IMR-90 (cell line): ENCODE data around the gene JAKMIP1. TPM values are rescaled to one million over a fixed set of nuclear protein-coding genes. Genes with fewer than 3 reads are reported as not detected.

Source experiments
- ATAC-seq: fragments of 200-7000 bp; cut with Tn5 transposase; 2 replicates; pipeline ENCODE4 v1.9.1; 2020; ENCODE audit warnings: low read depth, mild to moderate bottlenecking, moderate library complexity
- BruUV-seq: library from RNA; stranded (reverse); fragments of 400-500 nt; replicated peaks from 2 replicates; lab custom pipeline; 2021; lab: Mats Ljungman, UMichigan
- CTCF ChIA-PET: fragments of 300-600 bp; formaldehyde crosslinking; extraction: SDS; loops from one replicate; lab custom pipeline; 2021; ENCODE audit warnings: antibody characterized with exemption; lab: Yijun Ruan, JAX
- POLR2A ChIA-PET: fragments of 300-600 bp; sonication (Branson Sonifier 250); formaldehyde crosslinking; loops from one replicate; lab custom pipeline; 2022; ENCODE audit warnings: antibody characterized with exemption; ENCODE audit not compliant: unreplicated experiment; lab: Charles Lee
- DNase-seq: peaks from one replicate; pipeline ENCODE4 v3.0.0; 2013
- H2AFZ ChIP-seq: replicated peaks from 2 replicates; pipeline ENCODE3; 2013; ENCODE audit warnings: low read length, mild to moderate bottlenecking; ENCODE audit not compliant: poor library complexity
- H2AK5ac ChIP-seq: 2 replicates; pipeline ENCODE4 v1.6.1; 2013; ENCODE audit warnings: low read depth, low read length, inconsistent platforms
- H2AK9ac ChIP-seq: replicated peaks from 2 replicates; pipeline ENCODE3; 2013; ENCODE audit warnings: mild to moderate bottlenecking, low read depth, low read length, moderate library complexity; ENCODE audit not compliant: poor library complexity
- H2BK120ac ChIP-seq: 2 replicates; pipeline ENCODE4 v1.6.1; 2013; ENCODE audit warnings: low read depth, low read length, inconsistent platforms
- H2BK15ac ChIP-seq: 3 replicates; pipeline ENCODE4 v1.6.1; 2013; ENCODE audit warnings: low read depth, low read length, inconsistent platforms
- H2BK20ac ChIP-seq: 2 replicates; pipeline ENCODE4 v1.6.1; 2013; ENCODE audit warnings: low read depth, mild to moderate bottlenecking, inconsistent platforms, low read length, moderate library complexity
- H2BK5ac ChIP-seq: 2 replicates; pipeline ENCODE4 v1.6.1; 2013; ENCODE audit warnings: mild to moderate bottlenecking, low read depth, low read length, inconsistent platforms; ENCODE audit not compliant: poor library complexity, severe bottlenecking
- H3K14ac ChIP-seq: replicated peaks from 2 replicates; pipeline ENCODE4 v1.6.1; 2013; ENCODE audit warnings: low read depth, low read length, inconsistent platforms
- H3K18ac ChIP-seq: 2 replicates; pipeline ENCODE4 v1.6.1; 2013; ENCODE audit warnings: low read depth, low read length, control low read depth
- H3K23ac ChIP-seq: 2 replicates; pipeline ENCODE4 v1.6.1; 2013; ENCODE audit warnings: low read depth, low read length, inconsistent platforms
- H3K27ac ChIP-seq: 2 replicates; pipeline ENCODE4 v1.5.1; 2013; ENCODE audit warnings: mild to moderate bottlenecking, control low read depth, low read length; ENCODE audit not compliant: insufficient read depth
- H3K27me3 ChIP-seq: 2 replicates; pipeline ENCODE4 v1.6.1; 2013; ENCODE audit warnings: low read length; ENCODE audit not compliant: control insufficient read depth, insufficient read depth
- H3K36me3 ChIP-seq: 2 replicates; pipeline ENCODE4 v1.6.1; 2013; ENCODE audit warnings: low read length, mixed read lengths; ENCODE audit not compliant: control insufficient read depth, insufficient read depth
- H3K4ac ChIP-seq: 2 replicates; pipeline ENCODE4 v1.6.1; 2013; ENCODE audit warnings: low read depth, low read length, inconsistent platforms
- H3K4me1 ChIP-seq: 2 replicates; pipeline ENCODE4 v1.6.1; 2013; ENCODE audit warnings: low read length, mixed read lengths; ENCODE audit not compliant: control insufficient read depth, insufficient read depth
- H3K4me2 ChIP-seq: 2 replicates; pipeline ENCODE4 v1.6.1; 2013; ENCODE audit warnings: low read depth, mild to moderate bottlenecking, control low read depth, low read length, moderate library complexity
- H3K4me3 ChIP-seq: 2 replicates; pipeline ENCODE4 v1.5.1; 2013; ENCODE audit warnings: low read depth, mild to moderate bottlenecking, control low read depth, low read length, moderate library complexity; ENCODE audit not compliant: insufficient read depth
- H3K56ac ChIP-seq: 2 replicates; pipeline ENCODE4 v1.6.1; 2013; ENCODE audit warnings: low read length, inconsistent platforms; ENCODE audit not compliant: insufficient read depth; ENCODE audit errors: extremely low read depth
- H3K79me1 ChIP-seq, 2 experiments: 2 replicates each; pipeline ENCODE4 v1.6.1; 2013; ENCODE audit warnings: low read length in 2 of 2, inconsistent platforms in 1 of 2, low read depth in 1 of 2
- H3K9ac ChIP-seq: 2 replicates; pipeline ENCODE4 v1.6.1; 2013; ENCODE audit warnings: low read depth, low read length, control low read depth
- H3K9me1 ChIP-seq: 2 replicates; pipeline ENCODE4 v1.6.1; 2013; ENCODE audit warnings: low read length, inconsistent platforms; ENCODE audit not compliant: insufficient read depth
- H3K9me3 ChIP-seq: 2 replicates; pipeline ENCODE4 v1.6.1; 2013; ENCODE audit warnings: low read length; ENCODE audit not compliant: control insufficient read depth, insufficient read depth
- H4K20me1 ChIP-seq: 2 replicates; pipeline ENCODE4 v1.6.1; 2013; ENCODE audit warnings: low read length, inconsistent platforms; ENCODE audit not compliant: insufficient read depth
- H4K5ac ChIP-seq: 2 replicates; pipeline ENCODE4 v1.6.1; 2013; ENCODE audit warnings: mild to moderate bottlenecking, low read depth, low read length, control low read depth
- H4K8ac ChIP-seq, 2 experiments: 2 replicates each; pipeline ENCODE4 v1.6.1; 2013; ENCODE audit warnings: low read depth in 2 of 2, low read length in 2 of 2, control low read depth in 1 of 2, inconsistent platforms in 1 of 2
- H4K91ac ChIP-seq: 2 replicates; pipeline ENCODE4 v1.6.1; 2013; ENCODE audit warnings: low read depth, low read length, inconsistent platforms; ENCODE audit not compliant: insufficient read depth
- BHLHE40 ChIP-seq: fragments of 150-350 bp; IDR thresholded peaks from 2 replicates; pipeline ENCODE4 v1.6.1; 2016; ENCODE audit warnings: mild to moderate bottlenecking, low read depth, low read length
- CEBPB ChIP-seq: IDR thresholded peaks from 2 replicates; pipeline ENCODE4 v1.6.1; 2012; ENCODE audit warnings: low read depth, low read length, improper control_type of control experiment
- CHD1 ChIP-seq: IDR thresholded peaks from 2 replicates; pipeline ENCODE4 v1.6.1; 2012; ENCODE audit warnings: low read depth, low read length, improper control_type of control experiment
- FOS ChIP-seq: fragments of 150-350 bp; IDR thresholded peaks from 2 replicates; pipeline ENCODE4 v1.6.1; 2016; ENCODE audit warnings: low read depth, low read length
- MAFK ChIP-seq: IDR thresholded peaks from 2 replicates; pipeline ENCODE4 v1.6.1; 2012; ENCODE audit warnings: low read depth, low read length, improper control_type of control experiment
- MAZ ChIP-seq: IDR thresholded peaks from 2 replicates; pipeline ENCODE4 v1.6.1; 2012; ENCODE audit warnings: low read depth, mild to moderate bottlenecking, low read length, improper control_type of control experiment, moderate library complexity, borderline replicate concordance
- MXI1 ChIP-seq: IDR thresholded peaks from 2 replicates; pipeline ENCODE4 v1.6.1; 2012; ENCODE audit warnings: low read depth, mild to moderate bottlenecking, low read length, moderate library complexity, borderline replicate concordance
- NFE2L2 ChIP-seq: fragments of 150-350 bp; IDR thresholded peaks from 2 replicates; pipeline ENCODE4 v1.6.1; 2016; ENCODE audit warnings: low read depth, mild to moderate bottlenecking, low read length
- POLR2A ChIP-seq: IDR thresholded peaks from 2 replicates; pipeline ENCODE4 v1.6.1; 2012; ENCODE audit warnings: mild to moderate bottlenecking, low read depth, low read length
- RAD21 ChIP-seq: IDR thresholded peaks from 2 replicates; pipeline ENCODE4 v1.6.1; 2012; ENCODE audit warnings: low read length, improper control_type of control experiment
- RCOR1 ChIP-seq: IDR thresholded peaks from 2 replicates; pipeline ENCODE4 v1.6.1; 2012; ENCODE audit warnings: mild to moderate bottlenecking, low read length, improper control_type of control experiment; ENCODE audit not compliant: insufficient replicate concordance
- RFX5 ChIP-seq: IDR thresholded peaks from 2 replicates; pipeline ENCODE4 v1.8.0; 2012; ENCODE audit warnings: low read depth, mild to moderate bottlenecking, low read length, moderate library complexity
- SMC3 ChIP-seq: fragments of 150-350 bp; IDR thresholded peaks from 2 replicates; pipeline ENCODE4 v1.6.1; 2016; ENCODE audit warnings: low read depth, mild to moderate bottlenecking, antibody characterized with exemption, low read length, moderate library complexity
- WGBS, 2 experiments: methylation state at CpG; one replicate each; pipeline versions ENCODE4 v1.1.5 to v1.1.7; 2013; ENCODE audit warnings: missing lambda C conversion rate in 2 of 2; ENCODE audit not compliant: insufficient read length in 1 of 2; ENCODE audit errors: extremely low coverage in 2 of 2; 5-methylcytosine and 5-hydroxymethylcytosine counted together
- dilution Hi-C: fragments of 300-500 bp; cut with HindIII; formaldehyde crosslinking; loops from one replicate; pipeline ENCODE4 v1.14.3; 2018; ENCODE audit warnings: low sequenced_read_pairs; ENCODE audit not compliant: unreplicated experiment
- in situ Hi-C: fragments of 300-500 bp; cut with MboI; formaldehyde crosslinking; loops from 3 replicates; pipeline ENCODE4 v1.14.3; 2019; ENCODE audit warnings: low sequenced_read_pairs, inconsistent platforms, mixed read lengths
- intact Hi-C: fragments of 100-400 bp; cut with micrococcal nuclease; formaldehyde crosslinking; loops from 2 replicates; pipeline ENCODE4 v1.10.0; 2022
- polyA plus RNA-seq, 3 experiments: library from polyadenylated mRNA; depleted of rRNA; stranded (reverse); fragments of >200 nt; gene quantifications; 2 replicates each; pipeline ENCODE4 v1.2.3, GENCODE V29; 2012; ENCODE audit warnings: low replicate concordance in 1 of 3
- total RNA-seq: library from RNA; depleted of rRNA; stranded (reverse); fragments of >200 nt; gene quantifications from 2 replicates; pipeline ENCODE4 v1.2.3, GENCODE V29; 2012
- TF ChIP-seq, protein P1 (sequence below): conservative IDR thresholded peaks from 2 replicates; pipeline ENCODE4 v1.5.1; 2012; ENCODE audit warnings: mild to moderate bottlenecking, low read depth, low read length, improper control_type of control experiment
- TF ChIP-seq, protein P2 (sequence below): fragments of 150-350 bp; IDR thresholded peaks from 2 replicates; pipeline ENCODE4 v1.6.1; 2016; ENCODE audit warnings: low read depth, mild to moderate bottlenecking, low read length, moderate library complexity, borderline replicate concordance
- TF ChIP-seq, protein P3 (sequence below): fragments of 150-350 bp; IDR thresholded peaks from 2 replicates; pipeline ENCODE4 v1.6.1; 2017; ENCODE audit warnings: mild to moderate bottlenecking, antibody characterized with exemption, low read length, low read depth

The JAKMIP1 gene
- total and polyA plus RNA-seq, 2 of the 4 experiments (the other 2 are of a cell fraction), result not detected

DNA sequence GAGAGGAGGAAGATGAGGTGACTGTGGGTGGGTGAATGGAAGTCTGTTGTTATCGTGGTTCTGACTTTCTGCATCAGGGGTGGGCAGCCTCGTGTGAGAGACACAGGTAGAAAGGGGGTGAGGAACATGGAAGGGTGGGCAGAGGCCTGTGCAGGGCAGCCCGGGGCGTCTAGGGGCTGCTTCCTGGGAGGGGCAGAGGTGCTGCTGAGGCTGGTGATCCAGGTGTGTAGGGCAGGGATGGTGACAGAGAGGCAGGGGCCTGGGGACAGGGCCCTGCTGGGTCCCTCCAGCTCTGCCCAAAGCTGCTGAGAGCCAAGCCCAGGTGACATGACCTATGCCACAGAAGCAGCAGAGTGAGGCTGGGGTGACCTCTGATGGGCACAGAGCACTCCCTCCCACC, 92.5 kb downstream of the JAKMIP1 start:
- Histone ChIP-seq H4K91ac (no peak overlapping the region), H3K4ac (no peak overlapping the region), H3K56ac (no peak overlapping the region), H3K36me3 (no peaks in the 10 kb centered on the region), H4K20me1 (no peaks in the 10 kb centered on the region), H3K9ac (no peak overlapping the region), H3K27me3 (no peaks in the 10 kb centered on the region), H2BK20ac (no peak overlapping the region), H2BK120ac (no peak overlapping the region), H2BK15ac (no peak overlapping the region), H4K8ac (no peak overlapping the region), H3K27ac (no peak overlapping the region), H3K23ac (no peak overlapping the region), H2AFZ (no peak overlapping the region), H3K4me3 (no peak overlapping the region), H3K4me2 (no peak overlapping the region), H2BK5ac (no peak overlapping the region), H3K18ac (no peak overlapping the region), H3K9me3 (no peaks in the 10 kb centered on the region), H3K9me1 (no peaks in the 10 kb centered on the region), H2AK9ac (no peak overlapping the region), H4K5ac (no peak overlapping the region), H2AK5ac (no peak overlapping the region), H3K14ac (no peak overlapping the region), H3K79me1 (no peaks in the 10 kb centered on the region), H3K4me1 (no peaks in the 10 kb centered on the region)
- ATAC-seq, result no peak
- no peak for DNase-seq
- CTCF ChIA-PET, result no interaction called here
- intact Hi-C loops, result no loop called here
- POLR2A ChIA-PET, result no interaction called here
- TF ChIP-seq MAZ (no peak), NFE2L2 (no peak), CHD1 (no peak), MAFK (no peak), RCOR1 (no peak), FOS (no peak), CEBPB (no peak), BHLHE40 (no peak), SMC3 (no peak), RAD21 (no peak), RFX5 (no peak), MXI1 (no peak), POLR2A (no peak)
- TF ChIP-seq, protein P1, sequence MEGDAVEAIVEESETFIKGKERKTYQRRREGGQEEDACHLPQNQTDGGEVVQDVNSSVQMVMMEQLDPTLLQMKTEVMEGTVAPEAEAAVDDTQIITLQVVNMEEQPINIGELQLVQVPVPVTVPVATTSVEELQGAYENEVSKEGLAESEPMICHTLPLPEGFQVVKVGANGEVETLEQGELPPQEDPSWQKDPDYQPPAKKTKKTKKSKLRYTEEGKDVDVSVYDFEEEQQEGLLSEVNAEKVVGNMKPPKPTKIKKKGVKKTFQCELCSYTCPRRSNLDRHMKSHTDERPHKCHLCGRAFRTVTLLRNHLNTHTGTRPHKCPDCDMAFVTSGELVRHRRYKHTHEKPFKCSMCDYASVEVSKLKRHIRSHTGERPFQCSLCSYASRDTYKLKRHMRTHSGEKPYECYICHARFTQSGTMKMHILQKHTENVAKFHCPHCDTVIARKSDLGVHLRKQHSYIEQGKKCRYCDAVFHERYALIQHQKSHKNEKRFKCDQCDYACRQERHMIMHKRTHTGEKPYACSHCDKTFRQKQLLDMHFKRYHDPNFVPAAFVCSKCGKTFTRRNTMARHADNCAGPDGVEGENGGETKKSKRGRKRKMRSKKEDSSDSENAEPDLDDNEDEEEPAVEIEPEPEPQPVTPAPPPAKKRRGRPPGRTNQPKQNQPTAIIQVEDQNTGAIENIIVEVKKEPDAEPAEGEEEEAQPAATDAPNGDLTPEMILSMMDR, result no peak
- TF ChIP-seq, protein P2, sequence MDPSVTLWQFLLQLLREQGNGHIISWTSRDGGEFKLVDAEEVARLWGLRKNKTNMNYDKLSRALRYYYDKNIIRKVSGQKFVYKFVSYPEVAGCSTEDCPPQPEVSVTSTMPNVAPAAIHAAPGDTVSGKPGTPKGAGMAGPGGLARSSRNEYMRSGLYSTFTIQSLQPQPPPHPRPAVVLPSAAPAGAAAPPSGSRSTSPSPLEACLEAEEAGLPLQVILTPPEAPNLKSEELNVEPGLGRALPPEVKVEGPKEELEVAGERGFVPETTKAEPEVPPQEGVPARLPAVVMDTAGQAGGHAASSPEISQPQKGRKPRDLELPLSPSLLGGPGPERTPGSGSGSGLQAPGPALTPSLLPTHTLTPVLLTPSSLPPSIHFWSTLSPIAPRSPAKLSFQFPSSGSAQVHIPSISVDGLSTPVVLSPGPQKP, result no peak
- TF ChIP-seq, protein P3, sequence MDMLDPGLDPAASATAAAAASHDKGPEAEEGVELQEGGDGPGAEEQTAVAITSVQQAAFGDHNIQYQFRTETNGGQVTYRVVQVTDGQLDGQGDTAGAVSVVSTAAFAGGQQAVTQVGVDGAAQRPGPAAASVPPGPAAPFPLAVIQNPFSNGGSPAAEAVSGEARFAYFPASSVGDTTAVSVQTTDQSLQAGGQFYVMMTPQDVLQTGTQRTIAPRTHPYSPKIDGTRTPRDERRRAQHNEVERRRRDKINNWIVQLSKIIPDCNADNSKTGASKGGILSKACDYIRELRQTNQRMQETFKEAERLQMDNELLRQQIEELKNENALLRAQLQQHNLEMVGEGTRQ, result no peak
- in situ Hi-C loops, result no loop called here
- dilution Hi-C loops, result no loop called here
- no CpG with 5 or more reads among the region's 4 CpGs for WGBS, 2 experiments
- BruUV-seq, result no TSS peak
